PFSK-1 (cell line): ENCODE data around the gene OARD1.

Source experiments
- FOXP2 ChIP-seq: optimal IDR thresholded peaks from 2 replicates; pipeline ENCODE3; 2011; ENCODE audit warnings: borderline replicate concordance, control low read depth, inconsistent platforms; ENCODE audit not compliant: insufficient read depth; ENCODE audit errors: extremely low read length, extremely low read depth
- POLR2AphosphoS5 ChIP-seq: IDR thresholded peaks from 2 replicates; pipeline ENCODE4 v1.6.1; 2012; ENCODE audit warnings: low read depth, mild to moderate bottlenecking, control low read depth, low read length, moderate library complexity
- SIN3A ChIP-seq: IDR thresholded peaks from 2 replicates; pipeline ENCODE4 v1.6.1; 2012; ENCODE audit warnings: mild to moderate bottlenecking, low read length, moderate library complexity, borderline replicate concordance; ENCODE audit not compliant: insufficient read depth
- TAF1 ChIP-seq: IDR thresholded peaks from 2 replicates; pipeline ENCODE4 v1.6.1; 2012; ENCODE audit warnings: low read length, control low read depth, borderline replicate concordance; ENCODE audit not compliant: insufficient read depth
- TF ChIP-seq, protein P1 (sequence below), 2 experiments: IDR thresholded peaks; 2 replicates each; pipeline versions ENCODE4 v1.6.1 to v1.8.0; 2011 to 2012; ENCODE audit warnings: low read depth in 2 of 2, low read length in 2 of 2, control low read depth in 1 of 2, inconsistent platforms in 1 of 2, mild to moderate bottlenecking in 1 of 2, moderate library complexity in 1 of 2; ENCODE audit not compliant: insufficient read depth in 1 of 2

Gene OARD1

DNA sequence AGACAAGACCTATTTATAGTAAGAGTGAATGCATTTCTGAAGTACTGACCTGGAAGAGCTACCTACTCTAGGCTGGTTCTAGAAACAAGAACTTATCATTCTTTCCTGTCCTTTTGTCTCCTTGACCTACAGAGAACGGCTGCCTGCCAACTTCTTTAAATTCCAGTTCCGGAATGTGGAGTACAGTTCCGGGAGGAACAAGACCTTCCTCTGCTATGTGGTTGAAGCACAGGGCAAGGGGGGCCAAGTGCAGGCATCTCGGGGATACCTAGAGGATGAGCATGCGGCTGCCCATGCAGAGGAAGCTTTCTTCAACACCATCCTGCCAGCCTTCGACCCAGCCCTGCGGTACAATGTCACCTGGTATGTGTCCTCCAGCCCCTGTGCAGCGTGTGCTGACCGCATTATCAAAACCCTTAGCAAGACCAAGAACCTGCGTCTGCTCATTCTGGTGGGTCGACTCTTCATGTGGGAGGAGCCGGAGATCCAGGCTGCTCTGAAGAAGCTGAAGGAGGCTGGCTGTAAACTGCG lies 10.9 kb downstream of the OARD1 start:
- no peak for TF ChIP-seq FOXP2

DNA sequence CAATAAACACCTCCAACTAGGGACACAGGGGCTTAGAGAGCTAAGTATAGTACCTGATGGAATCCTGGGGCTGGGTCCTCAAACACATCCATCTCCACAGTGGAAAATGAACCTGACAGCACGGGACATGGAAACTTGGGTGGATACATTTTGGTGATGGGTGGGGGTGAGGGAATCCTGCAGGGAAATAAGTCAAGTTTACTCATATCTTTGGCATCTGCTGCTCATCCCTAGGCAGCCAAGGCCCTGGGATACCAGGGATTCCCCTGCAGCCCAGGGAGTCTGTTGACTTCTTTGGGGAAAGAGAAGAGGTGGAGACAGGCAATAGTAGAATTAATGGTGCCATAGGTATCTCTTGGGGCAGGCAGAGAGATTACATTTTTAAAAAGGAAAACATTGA lies 12.6 kb downstream of the OARD1 start:
- TF ChIP-seq SIN3A (no peak), POLR2AphosphoS5 (no peak), FOXP2 (no peak), TAF1 (no peak)
- TF ChIP-seq, protein P1, sequence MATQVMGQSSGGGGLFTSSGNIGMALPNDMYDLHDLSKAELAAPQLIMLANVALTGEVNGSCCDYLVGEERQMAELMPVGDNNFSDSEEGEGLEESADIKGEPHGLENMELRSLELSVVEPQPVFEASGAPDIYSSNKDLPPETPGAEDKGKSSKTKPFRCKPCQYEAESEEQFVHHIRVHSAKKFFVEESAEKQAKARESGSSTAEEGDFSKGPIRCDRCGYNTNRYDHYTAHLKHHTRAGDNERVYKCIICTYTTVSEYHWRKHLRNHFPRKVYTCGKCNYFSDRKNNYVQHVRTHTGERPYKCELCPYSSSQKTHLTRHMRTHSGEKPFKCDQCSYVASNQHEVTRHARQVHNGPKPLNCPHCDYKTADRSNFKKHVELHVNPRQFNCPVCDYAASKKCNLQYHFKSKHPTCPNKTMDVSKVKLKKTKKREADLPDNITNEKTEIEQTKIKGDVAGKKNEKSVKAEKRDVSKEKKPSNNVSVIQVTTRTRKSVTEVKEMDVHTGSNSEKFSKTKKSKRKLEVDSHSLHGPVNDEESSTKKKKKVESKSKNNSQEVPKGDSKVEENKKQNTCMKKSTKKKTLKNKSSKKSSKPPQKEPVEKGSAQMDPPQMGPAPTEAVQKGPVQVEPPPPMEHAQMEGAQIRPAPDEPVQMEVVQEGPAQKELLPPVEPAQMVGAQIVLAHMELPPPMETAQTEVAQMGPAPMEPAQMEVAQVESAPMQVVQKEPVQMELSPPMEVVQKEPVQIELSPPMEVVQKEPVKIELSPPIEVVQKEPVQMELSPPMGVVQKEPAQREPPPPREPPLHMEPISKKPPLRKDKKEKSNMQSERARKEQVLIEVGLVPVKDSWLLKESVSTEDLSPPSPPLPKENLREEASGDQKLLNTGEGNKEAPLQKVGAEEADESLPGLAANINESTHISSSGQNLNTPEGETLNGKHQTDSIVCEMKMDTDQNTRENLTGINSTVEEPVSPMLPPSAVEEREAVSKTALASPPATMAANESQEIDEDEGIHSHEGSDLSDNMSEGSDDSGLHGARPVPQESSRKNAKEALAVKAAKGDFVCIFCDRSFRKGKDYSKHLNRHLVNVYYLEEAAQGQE (IDR thresholded peaks at IDR 0.05; ENCODE audit: insufficient read depth in 1 of 2, low read depth in 2 of 2, low read length in 2 of 2), result no peak

DNA sequence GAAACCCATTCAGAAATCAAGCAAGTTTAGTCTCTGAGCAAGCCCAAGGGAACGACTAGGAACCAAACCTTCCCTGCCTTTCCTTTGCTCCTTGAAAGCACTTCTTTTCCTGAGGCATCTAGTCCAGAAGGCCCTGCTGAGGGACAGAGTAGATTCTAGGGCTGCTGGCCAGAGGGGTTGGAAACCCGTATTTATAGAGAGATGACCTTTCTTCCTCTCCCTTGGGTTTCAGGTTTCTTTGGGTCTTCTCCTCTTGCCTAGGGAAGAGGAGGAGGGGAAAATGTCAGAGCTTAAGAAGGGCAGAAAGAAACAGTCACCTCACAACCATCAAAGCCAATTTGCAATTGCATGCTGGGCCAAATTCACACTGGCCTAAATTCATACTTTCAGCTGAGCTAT lies 13.4 kb downstream of the OARD1 start:
- TF ChIP-seq FOXP2 (no peak), SIN3A (no peak), TAF1 (no peak), POLR2AphosphoS5 (no peak)
- TF ChIP-seq, protein P1 (IDR thresholded peaks at IDR 0.05; ENCODE audit: insufficient read depth in 1 of 2, low read depth in 2 of 2, low read length in 2 of 2), result no peak

DNA sequence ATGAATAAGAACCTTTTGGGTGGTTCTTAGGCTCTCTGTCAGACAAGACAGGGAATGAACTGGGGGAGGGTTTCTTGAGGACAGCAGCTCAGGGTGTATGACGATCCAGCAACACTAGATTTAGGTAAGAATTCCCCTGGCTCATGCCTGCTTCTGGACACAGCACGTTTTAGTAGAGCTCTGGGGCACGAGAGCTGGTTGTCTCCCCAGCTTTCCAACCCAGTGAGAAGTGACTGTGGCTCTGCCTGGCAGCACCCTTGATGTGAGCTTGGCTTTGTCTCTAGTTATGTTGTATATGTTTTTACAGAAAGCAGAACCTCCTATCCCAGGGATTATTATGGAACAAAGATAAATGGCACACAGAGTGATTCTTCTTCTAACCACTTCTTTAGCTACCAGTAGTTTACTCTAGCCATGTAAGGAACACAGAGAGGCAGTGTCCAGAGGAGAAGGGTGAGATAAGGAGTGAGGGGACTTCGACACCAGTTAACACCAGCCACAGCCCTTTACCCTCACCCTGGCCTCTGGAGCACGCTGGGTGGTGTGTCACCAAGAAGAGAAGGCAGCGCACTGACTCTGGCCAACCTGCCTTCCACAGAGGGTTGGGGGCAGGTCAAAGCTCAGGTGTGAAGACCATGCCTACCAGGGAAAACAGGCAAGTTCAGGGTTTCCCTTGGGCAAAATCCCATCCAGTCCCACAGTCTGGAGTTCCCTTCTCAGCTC lies 15.2 kb downstream of the OARD1 start:
- TF ChIP-seq TAF1, result no peak
- TF ChIP-seq, protein P1 (IDR thresholded peaks at IDR 0.05; ENCODE audit: insufficient read depth in 1 of 2, low read depth in 2 of 2, low read length in 2 of 2), result no peak
- no peak for TF ChIP-seq FOXP2
- no peak for TF ChIP-seq SIN3A
- no peak for TF ChIP-seq POLR2AphosphoS5

DNA sequence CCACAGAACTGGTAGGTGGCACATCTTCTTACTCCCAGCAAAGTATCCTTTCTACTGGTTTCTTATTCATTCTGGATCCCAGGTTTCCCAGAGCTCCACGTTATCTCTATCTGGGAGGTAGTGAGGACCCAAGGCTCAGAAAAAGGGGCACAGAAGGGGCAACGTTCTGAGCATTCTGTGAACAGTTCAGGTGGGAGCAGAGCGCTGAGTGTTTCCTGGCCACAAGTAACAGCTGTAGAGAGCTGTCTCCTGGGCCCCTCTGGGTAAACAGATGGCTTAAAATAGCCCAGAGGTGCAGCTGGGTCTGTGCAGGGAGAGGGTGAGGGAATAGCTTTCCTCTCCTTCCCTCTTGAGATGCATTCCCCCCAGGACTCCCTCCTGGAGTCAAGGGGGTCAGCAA lies 17.0 kb downstream of the OARD1 start:
- TF ChIP-seq, protein P1 (IDR thresholded peaks at IDR 0.05; ENCODE audit: insufficient read depth in 1 of 2, low read depth in 2 of 2, low read length in 2 of 2), result no peak
- TF ChIP-seq POLR2AphosphoS5 (no peak), SIN3A (no peak), FOXP2 (no peak), TAF1 (no peak)
